IMR-90 (cell line): ENCODE data around the gene PITPNM1. TPM values are rescaled to one million over a fixed set of nuclear protein-coding genes. Genes with fewer than 3 reads are reported as not detected.
A peak's percentile ranks its signal among the peaks of the same experiment; 100 is the strongest.

Source experiments
- ATAC-seq: fragments of 200-7000 bp; cut with Tn5 transposase; 2 replicates; pipeline ENCODE4 v1.9.1; 2020; ENCODE audit warnings: low read depth, mild to moderate bottlenecking, moderate library complexity
- BruUV-seq: library from RNA; stranded (reverse); fragments of 400-500 nt; replicated peaks from 2 replicates; lab custom pipeline; 2021; lab: Mats Ljungman, UMichigan
- CTCF ChIA-PET: fragments of 300-600 bp; formaldehyde crosslinking; extraction: SDS; loops from one replicate; lab custom pipeline; 2021; ENCODE audit warnings: antibody characterized with exemption; lab: Yijun Ruan, JAX
- POLR2A ChIA-PET: fragments of 300-600 bp; sonication (Branson Sonifier 250); formaldehyde crosslinking; loops from one replicate; lab custom pipeline; 2022; ENCODE audit warnings: antibody characterized with exemption; ENCODE audit not compliant: unreplicated experiment; lab: Charles Lee
- DNase-seq: peaks from one replicate; pipeline ENCODE4 v3.0.0; 2013
- H2AFZ ChIP-seq: replicated peaks from 2 replicates; pipeline ENCODE3; 2013; ENCODE audit warnings: low read length, mild to moderate bottlenecking; ENCODE audit not compliant: poor library complexity
- H2AK5ac ChIP-seq: 2 replicates; pipeline ENCODE4 v1.6.1; 2013; ENCODE audit warnings: low read depth, low read length, inconsistent platforms
- H2AK9ac ChIP-seq: replicated peaks from 2 replicates; pipeline ENCODE3; 2013; ENCODE audit warnings: mild to moderate bottlenecking, low read depth, low read length, moderate library complexity; ENCODE audit not compliant: poor library complexity
- H2BK120ac ChIP-seq: 2 replicates; pipeline ENCODE4 v1.6.1; 2013; ENCODE audit warnings: low read depth, low read length, inconsistent platforms
- H2BK15ac ChIP-seq: 3 replicates; pipeline ENCODE4 v1.6.1; 2013; ENCODE audit warnings: low read depth, low read length, inconsistent platforms
- H2BK20ac ChIP-seq: 2 replicates; pipeline ENCODE4 v1.6.1; 2013; ENCODE audit warnings: low read depth, mild to moderate bottlenecking, inconsistent platforms, low read length, moderate library complexity
- H2BK5ac ChIP-seq: 2 replicates; pipeline ENCODE4 v1.6.1; 2013; ENCODE audit warnings: mild to moderate bottlenecking, low read depth, low read length, inconsistent platforms; ENCODE audit not compliant: poor library complexity, severe bottlenecking
- H3K14ac ChIP-seq: replicated peaks from 2 replicates; pipeline ENCODE4 v1.6.1; 2013; ENCODE audit warnings: low read depth, low read length, inconsistent platforms
- H3K18ac ChIP-seq: 2 replicates; pipeline ENCODE4 v1.6.1; 2013; ENCODE audit warnings: low read depth, low read length, control low read depth
- H3K23ac ChIP-seq: 2 replicates; pipeline ENCODE4 v1.6.1; 2013; ENCODE audit warnings: low read depth, low read length, inconsistent platforms
- H3K27ac ChIP-seq: 2 replicates; pipeline ENCODE4 v1.5.1; 2013; ENCODE audit warnings: mild to moderate bottlenecking, control low read depth, low read length; ENCODE audit not compliant: insufficient read depth
- H3K27me3 ChIP-seq: 2 replicates; pipeline ENCODE4 v1.6.1; 2013; ENCODE audit warnings: low read length; ENCODE audit not compliant: control insufficient read depth, insufficient read depth
- H3K36me3 ChIP-seq: 2 replicates; pipeline ENCODE4 v1.6.1; 2013; ENCODE audit warnings: low read length, mixed read lengths; ENCODE audit not compliant: control insufficient read depth, insufficient read depth
- H3K4ac ChIP-seq: 2 replicates; pipeline ENCODE4 v1.6.1; 2013; ENCODE audit warnings: low read depth, low read length, inconsistent platforms
- H3K4me1 ChIP-seq: 2 replicates; pipeline ENCODE4 v1.6.1; 2013; ENCODE audit warnings: low read length, mixed read lengths; ENCODE audit not compliant: control insufficient read depth, insufficient read depth
- H3K4me2 ChIP-seq: 2 replicates; pipeline ENCODE4 v1.6.1; 2013; ENCODE audit warnings: low read depth, mild to moderate bottlenecking, control low read depth, low read length, moderate library complexity
- H3K4me3 ChIP-seq: 2 replicates; pipeline ENCODE4 v1.5.1; 2013; ENCODE audit warnings: low read depth, mild to moderate bottlenecking, control low read depth, low read length, moderate library complexity; ENCODE audit not compliant: insufficient read depth
- H3K56ac ChIP-seq: 2 replicates; pipeline ENCODE4 v1.6.1; 2013; ENCODE audit warnings: low read length, inconsistent platforms; ENCODE audit not compliant: insufficient read depth; ENCODE audit errors: extremely low read depth
- H3K79me1 ChIP-seq, 2 experiments: 2 replicates each; pipeline ENCODE4 v1.6.1; 2013; ENCODE audit warnings: low read length in 2 of 2, inconsistent platforms in 1 of 2, low read depth in 1 of 2
- H3K9ac ChIP-seq: 2 replicates; pipeline ENCODE4 v1.6.1; 2013; ENCODE audit warnings: low read depth, low read length, control low read depth
- H3K9me1 ChIP-seq: 2 replicates; pipeline ENCODE4 v1.6.1; 2013; ENCODE audit warnings: low read length, inconsistent platforms; ENCODE audit not compliant: insufficient read depth
- H3K9me3 ChIP-seq: 2 replicates; pipeline ENCODE4 v1.6.1; 2013; ENCODE audit warnings: low read length; ENCODE audit not compliant: control insufficient read depth, insufficient read depth
- H4K20me1 ChIP-seq: 2 replicates; pipeline ENCODE4 v1.6.1; 2013; ENCODE audit warnings: low read length, inconsistent platforms; ENCODE audit not compliant: insufficient read depth
- H4K5ac ChIP-seq: 2 replicates; pipeline ENCODE4 v1.6.1; 2013; ENCODE audit warnings: mild to moderate bottlenecking, low read depth, low read length, control low read depth
- H4K8ac ChIP-seq, 2 experiments: 2 replicates each; pipeline ENCODE4 v1.6.1; 2013; ENCODE audit warnings: low read depth in 2 of 2, low read length in 2 of 2, control low read depth in 1 of 2, inconsistent platforms in 1 of 2
- H4K91ac ChIP-seq: 2 replicates; pipeline ENCODE4 v1.6.1; 2013; ENCODE audit warnings: low read depth, low read length, inconsistent platforms; ENCODE audit not compliant: insufficient read depth
- BHLHE40 ChIP-seq: fragments of 150-350 bp; IDR thresholded peaks from 2 replicates; pipeline ENCODE4 v1.6.1; 2016; ENCODE audit warnings: mild to moderate bottlenecking, low read depth, low read length
- CEBPB ChIP-seq: IDR thresholded peaks from 2 replicates; pipeline ENCODE4 v1.6.1; 2012; ENCODE audit warnings: low read depth, low read length, improper control_type of control experiment
- CHD1 ChIP-seq: IDR thresholded peaks from 2 replicates; pipeline ENCODE4 v1.6.1; 2012; ENCODE audit warnings: low read depth, low read length, improper control_type of control experiment
- CTCF ChIP-seq: conservative IDR thresholded peaks from 2 replicates; pipeline ENCODE4 v1.5.1; 2012; ENCODE audit warnings: mild to moderate bottlenecking, low read depth, low read length, improper control_type of control experiment
- ELK1 ChIP-seq: fragments of 150-350 bp; IDR thresholded peaks from 2 replicates; pipeline ENCODE4 v1.6.1; 2016; ENCODE audit warnings: low read depth, mild to moderate bottlenecking, low read length, moderate library complexity, borderline replicate concordance
- FOS ChIP-seq: fragments of 150-350 bp; IDR thresholded peaks from 2 replicates; pipeline ENCODE4 v1.6.1; 2016; ENCODE audit warnings: low read depth, low read length
- MAFK ChIP-seq: IDR thresholded peaks from 2 replicates; pipeline ENCODE4 v1.6.1; 2012; ENCODE audit warnings: low read depth, low read length, improper control_type of control experiment
- MAZ ChIP-seq: IDR thresholded peaks from 2 replicates; pipeline ENCODE4 v1.6.1; 2012; ENCODE audit warnings: low read depth, mild to moderate bottlenecking, low read length, improper control_type of control experiment, moderate library complexity, borderline replicate concordance
- MXI1 ChIP-seq: IDR thresholded peaks from 2 replicates; pipeline ENCODE4 v1.6.1; 2012; ENCODE audit warnings: low read depth, mild to moderate bottlenecking, low read length, moderate library complexity, borderline replicate concordance
- NFE2L2 ChIP-seq: fragments of 150-350 bp; IDR thresholded peaks from 2 replicates; pipeline ENCODE4 v1.6.1; 2016; ENCODE audit warnings: low read depth, mild to moderate bottlenecking, low read length
- POLR2A ChIP-seq: IDR thresholded peaks from 2 replicates; pipeline ENCODE4 v1.6.1; 2012; ENCODE audit warnings: mild to moderate bottlenecking, low read depth, low read length
- RAD21 ChIP-seq: IDR thresholded peaks from 2 replicates; pipeline ENCODE4 v1.6.1; 2012; ENCODE audit warnings: low read length, improper control_type of control experiment
- RCOR1 ChIP-seq: IDR thresholded peaks from 2 replicates; pipeline ENCODE4 v1.6.1; 2012; ENCODE audit warnings: mild to moderate bottlenecking, low read length, improper control_type of control experiment; ENCODE audit not compliant: insufficient replicate concordance
- RFX5 ChIP-seq: IDR thresholded peaks from 2 replicates; pipeline ENCODE4 v1.8.0; 2012; ENCODE audit warnings: low read depth, mild to moderate bottlenecking, low read length, moderate library complexity
- SMC3 ChIP-seq: fragments of 150-350 bp; IDR thresholded peaks from 2 replicates; pipeline ENCODE4 v1.6.1; 2016; ENCODE audit warnings: low read depth, mild to moderate bottlenecking, antibody characterized with exemption, low read length, moderate library complexity
- USF2 ChIP-seq: fragments of 150-350 bp; IDR thresholded peaks from 2 replicates; pipeline ENCODE4 v1.6.1; 2017; ENCODE audit warnings: mild to moderate bottlenecking, antibody characterized with exemption, low read length, low read depth
- WGBS, 2 experiments: methylation state at CpG; one replicate each; pipeline versions ENCODE4 v1.1.5 to v1.1.7; 2013; ENCODE audit warnings: missing lambda C conversion rate in 2 of 2; ENCODE audit not compliant: insufficient read length in 1 of 2; ENCODE audit errors: extremely low coverage in 2 of 2; 5-methylcytosine and 5-hydroxymethylcytosine counted together
- dilution Hi-C: fragments of 300-500 bp; cut with HindIII; formaldehyde crosslinking; loops from one replicate; pipeline ENCODE4 v1.14.3; 2018; ENCODE audit warnings: low sequenced_read_pairs; ENCODE audit not compliant: unreplicated experiment
- in situ Hi-C: fragments of 300-500 bp; cut with MboI; formaldehyde crosslinking; loops from 3 replicates; pipeline ENCODE4 v1.14.3; 2019; ENCODE audit warnings: low sequenced_read_pairs, inconsistent platforms, mixed read lengths
- intact Hi-C: fragments of 100-400 bp; cut with micrococcal nuclease; formaldehyde crosslinking; loops from 2 replicates; pipeline ENCODE4 v1.10.0; 2022
- polyA plus RNA-seq, 3 experiments: library from polyadenylated mRNA; depleted of rRNA; stranded (reverse); fragments of >200 nt; gene quantifications; 2 replicates each; pipeline ENCODE4 v1.2.3, GENCODE V29; 2012; ENCODE audit warnings: low replicate concordance in 1 of 3
- total RNA-seq: library from RNA; depleted of rRNA; stranded (reverse); fragments of >200 nt; gene quantifications from 2 replicates; pipeline ENCODE4 v1.2.3, GENCODE V29; 2012

The PITPNM1 gene
- total and polyA plus RNA-seq, 2 of the 4 experiments (the other 2 are of a cell fraction) = 5.0 to 15.4 TPM

GRCh38 chr11:67522844-67523555, 17.8 kb upstream of the PITPNM1 start, which contains the start of gene CABP2:
CABP2 (minus strand) TSS chr11:67523446; CDS start chr11:67523326, 120 bp downstream.
- no peak within 1 kb of the TSS for H2AK5ac ChIP-seq
- DNase-seq (no peak), ATAC-seq (no peak)
- intact Hi-C loops (no loop called here), dilution Hi-C loops (no loop called here), in situ Hi-C loops (no loop called here)
- H3K27me3 ChIP-seq = peaks cover 26% of the 10 kb centered on the region
- peak within 1 kb of the TSS; percentile 33 for H2AK9ac ChIP-seq
- CTCF ChIA-PET = no interaction called here
- no peak within 1 kb of the TSS for H4K8ac ChIP-seq
- 58% methylated on average over 7 of the region's 23 CpGs; no CpG with 5 or more reads in 1 of the 2 experiments for WGBS, 2 experiments
- H3K4ac ChIP-seq = no peak within 1 kb of the TSS
- H3K4me3 ChIP-seq = no peak within 1 kb of the TSS
- H3K9me3 ChIP-seq = no peaks in the 10 kb centered on the region
- H2BK5ac ChIP-seq = no peak within 1 kb of the TSS
- peak within 1 kb of the TSS; percentile 56 for H2AFZ ChIP-seq
- H3K23ac ChIP-seq = no peak within 1 kb of the TSS
- H4K5ac ChIP-seq = no peak within 1 kb of the TSS
- H2BK15ac ChIP-seq = no peak within 1 kb of the TSS
- no peaks in the 10 kb centered on the region for H4K20me1 ChIP-seq
- no peak within 1 kb of the TSS for H2BK120ac ChIP-seq
- no peak within 1 kb of the TSS for H3K14ac ChIP-seq
- POLR2A ChIA-PET = no interaction called here
- no peak within 1 kb of the TSS for H3K4me2 ChIP-seq
- no peaks in the 10 kb centered on the region for H3K79me1 ChIP-seq
- H2BK20ac ChIP-seq = no peak within 1 kb of the TSS
- no peaks in the 10 kb centered on the region for H3K36me3 ChIP-seq
- no peaks in the 10 kb centered on the region for H3K4me1 ChIP-seq
- H3K56ac ChIP-seq = no peak within 1 kb of the TSS
- no peak within 1 kb of the TSS for H4K91ac ChIP-seq
- H3K9ac ChIP-seq = no peak within 1 kb of the TSS
- no peak within 1 kb of the TSS for H3K18ac ChIP-seq
- no TSS peak for BruUV-seq
- TF ChIP-seq RFX5 (no peak), MXI1 (no peak), MAZ (no peak), FOS (no peak), CEBPB (no peak), RCOR1 (no peak), SMC3 (no peak), CTCF (no peak), ELK1 (no peak), POLR2A (no peak), USF2 (no peak), CHD1 (no peak), BHLHE40 (no peak), NFE2L2 (no peak), RAD21 (no peak), MAFK (no peak)
- H3K9me1 ChIP-seq = no peaks in the 10 kb centered on the region
- no peak within 1 kb of the TSS for H3K27ac ChIP-seq
